Measurements from ENCODE around the gene EREG. TPM values are rescaled to one million over a fixed set of nuclear protein-coding genes. Genes with fewer than 3 reads are reported as not detected.

EREG gene
- total RNA-seq, 4 donors from 2014 or later, result 9.4 to 63.8 (median 31.6) TPM

DNA sequence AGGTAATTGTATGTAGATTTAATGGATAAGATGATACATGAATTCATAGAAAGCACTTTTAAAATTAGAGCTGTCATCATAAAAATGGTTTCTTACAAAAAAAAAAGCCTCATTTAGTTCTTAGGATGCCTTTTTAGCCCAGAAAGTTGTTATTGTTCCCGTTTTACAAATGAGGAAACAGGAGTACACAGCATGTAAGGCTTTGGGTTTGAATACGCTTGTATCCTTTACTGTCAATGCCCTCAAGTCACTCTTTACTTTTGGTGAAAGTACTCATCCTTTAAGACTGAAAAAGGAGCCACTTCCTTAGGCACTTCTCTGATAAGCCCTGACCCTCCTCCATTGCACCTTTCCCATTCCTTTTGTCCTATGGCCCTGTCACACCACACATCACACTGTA is 4.9 kb downstream of the EREG start:
- no peaks in the 10 kb centered on the region for H3K36me3 ChIP-seq
- no peak overlapping the region for H3K27ac ChIP-seq
- 66% methylated on average over 2 of the region's 2 CpGs for WGBS
- peaks cover 14% of the 10 kb centered on the region for H3K4me1 ChIP-seq
- no peaks in the 10 kb centered on the region for H3K9me3 ChIP-seq
- DNase-seq (ENCODE audit: low spot score in 2 of 2), result no peak
- TF ChIP-seq POLR2AphosphoS5 (IDR thresholded peaks at IDR 0.05) (no peak), EP300 (IDR thresholded peaks at IDR 0.05) (no peak), POLR2A (IDR thresholded peaks at IDR 0.05) (no peak)
- TF ChIP-seq, protein P1, sequence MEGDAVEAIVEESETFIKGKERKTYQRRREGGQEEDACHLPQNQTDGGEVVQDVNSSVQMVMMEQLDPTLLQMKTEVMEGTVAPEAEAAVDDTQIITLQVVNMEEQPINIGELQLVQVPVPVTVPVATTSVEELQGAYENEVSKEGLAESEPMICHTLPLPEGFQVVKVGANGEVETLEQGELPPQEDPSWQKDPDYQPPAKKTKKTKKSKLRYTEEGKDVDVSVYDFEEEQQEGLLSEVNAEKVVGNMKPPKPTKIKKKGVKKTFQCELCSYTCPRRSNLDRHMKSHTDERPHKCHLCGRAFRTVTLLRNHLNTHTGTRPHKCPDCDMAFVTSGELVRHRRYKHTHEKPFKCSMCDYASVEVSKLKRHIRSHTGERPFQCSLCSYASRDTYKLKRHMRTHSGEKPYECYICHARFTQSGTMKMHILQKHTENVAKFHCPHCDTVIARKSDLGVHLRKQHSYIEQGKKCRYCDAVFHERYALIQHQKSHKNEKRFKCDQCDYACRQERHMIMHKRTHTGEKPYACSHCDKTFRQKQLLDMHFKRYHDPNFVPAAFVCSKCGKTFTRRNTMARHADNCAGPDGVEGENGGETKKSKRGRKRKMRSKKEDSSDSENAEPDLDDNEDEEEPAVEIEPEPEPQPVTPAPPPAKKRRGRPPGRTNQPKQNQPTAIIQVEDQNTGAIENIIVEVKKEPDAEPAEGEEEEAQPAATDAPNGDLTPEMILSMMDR (IDR thresholded peaks at IDR 0.05), result no peak
- no peak overlapping the region for H3K4me3 ChIP-seq
- H3K27me3 ChIP-seq, result peaks cover 9% of the 10 kb centered on the region

DNA sequence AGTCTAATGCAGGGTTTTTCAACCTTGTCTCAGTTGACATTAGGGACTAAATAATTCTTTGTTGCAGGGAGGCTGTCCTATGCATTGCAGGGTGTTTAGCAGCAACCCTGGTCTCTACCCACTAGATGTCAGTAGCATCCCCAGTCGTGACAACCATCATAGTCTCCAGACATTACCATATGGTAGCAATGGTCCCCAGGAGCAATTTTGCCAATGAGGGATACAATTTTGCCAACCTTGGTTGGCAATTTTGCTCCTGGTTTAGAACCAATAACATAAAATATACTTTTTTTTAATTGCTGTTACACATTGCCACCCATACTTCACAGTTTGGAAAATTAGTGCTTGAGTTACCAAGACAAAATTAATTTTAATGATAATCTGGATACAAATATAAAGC is 6.0 kb downstream of the EREG start:
- TF ChIP-seq POLR2AphosphoS5 (IDR thresholded peaks at IDR 0.05) (no peak), POLR2A (IDR thresholded peaks at IDR 0.05) (no peak)
- TF ChIP-seq, protein P1 (IDR thresholded peaks at IDR 0.05), result peak; percentile 12 to 66
- Histone ChIP-seq H3K9me3 (no peaks in the 10 kb centered on the region), H3K27me3 (peaks cover under 1% of the 10 kb centered on the region), H3K36me3 (no peaks in the 10 kb centered on the region), H3K27ac (no peak overlapping the region), H3K4me3 (no peak overlapping the region), H3K4me1 (peaks cover 5% of the 10 kb centered on the region)
- 0% methylated on average over 1 of the region's 1 CpG for WGBS
- DNase-seq (ENCODE audit: low spot score in 2 of 2), result no peak

DNA sequence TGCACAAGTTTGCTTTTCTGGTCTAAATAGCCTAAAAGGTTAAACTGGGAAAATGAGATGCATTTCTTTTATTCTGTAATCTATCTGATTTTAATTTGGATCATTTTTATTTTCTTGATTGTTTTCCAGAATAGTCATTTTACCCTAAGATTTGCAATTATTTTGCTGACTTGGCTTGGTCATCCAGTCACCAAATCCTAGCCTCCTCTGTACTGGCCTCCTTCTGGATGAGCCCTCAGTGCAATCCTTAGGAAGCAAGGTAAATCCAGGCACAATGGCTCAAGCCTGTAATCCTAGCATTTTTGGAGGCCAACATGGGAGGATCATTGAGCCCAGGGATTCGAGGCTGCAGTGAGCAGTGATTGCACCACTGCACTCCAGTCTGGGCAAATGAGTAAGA is 9.2 kb downstream of the EREG start:
- Histone ChIP-seq H3K27ac (no peak overlapping the region), H3K4me1 (peaks cover 5% of the 10 kb centered on the region), H3K36me3 (no peaks in the 10 kb centered on the region), H3K27me3 (no peaks in the 10 kb centered on the region), H3K4me3 (no peak overlapping the region), H3K9me3 (no peaks in the 10 kb centered on the region)
- no peak for DNase-seq (ENCODE audit: low spot score in 2 of 2)
- 64% methylated on average over 1 of the region's 1 CpG for WGBS
- no peak for TF ChIP-seq EP300 (IDR thresholded peaks at IDR 0.05)
- no peak for TF ChIP-seq POLR2A (IDR thresholded peaks at IDR 0.05)
- TF ChIP-seq POLR2AphosphoS5 (IDR thresholded peaks at IDR 0.05), result no peak
- TF ChIP-seq, protein P1 (IDR thresholded peaks at IDR 0.05), result no peak

DNA sequence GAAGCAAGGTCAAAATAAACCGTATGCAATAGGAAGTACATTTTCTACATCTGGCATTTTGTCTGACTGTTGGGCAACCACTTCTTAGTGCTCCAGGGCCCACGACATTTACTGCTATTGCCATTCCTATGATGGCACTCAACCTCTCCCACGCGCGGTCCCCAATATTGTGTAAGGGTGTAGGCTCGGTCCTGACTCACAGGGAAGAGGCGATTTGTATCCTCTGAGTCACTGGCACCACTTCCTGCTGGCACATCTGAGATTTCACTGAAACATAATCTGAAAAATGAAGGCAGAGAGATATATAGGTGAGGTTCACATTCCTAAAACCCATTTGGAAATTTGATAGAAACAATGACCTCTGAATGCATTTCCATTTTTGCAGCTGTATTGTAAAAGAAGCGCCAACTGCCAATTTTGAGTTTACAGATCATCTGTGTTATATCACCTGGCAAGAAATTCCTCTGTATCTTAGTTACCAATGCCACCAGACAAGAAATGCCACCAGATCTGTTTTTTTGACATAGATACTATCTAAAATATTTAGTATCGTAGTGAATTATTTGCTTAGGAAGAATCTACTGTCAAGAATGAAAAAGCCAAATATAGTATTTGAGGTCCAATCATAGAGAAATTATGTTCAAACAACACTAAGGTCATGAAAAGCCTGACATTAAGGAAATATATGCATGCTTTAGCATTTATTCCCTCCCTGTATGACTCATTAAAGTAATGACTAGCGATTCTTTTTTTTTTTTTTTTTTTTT is 9.8 kb downstream of the EREG start:
- TF ChIP-seq, protein P1 (IDR thresholded peaks at IDR 0.05), result no peak
- TF ChIP-seq EP300 (IDR thresholded peaks at IDR 0.05), result no peak
- no peak for TF ChIP-seq POLR2A (IDR thresholded peaks at IDR 0.05)
- no peak for TF ChIP-seq POLR2AphosphoS5 (IDR thresholded peaks at IDR 0.05)
- DNase-seq (ENCODE audit: low spot score in 2 of 2), result no peak

DNA sequence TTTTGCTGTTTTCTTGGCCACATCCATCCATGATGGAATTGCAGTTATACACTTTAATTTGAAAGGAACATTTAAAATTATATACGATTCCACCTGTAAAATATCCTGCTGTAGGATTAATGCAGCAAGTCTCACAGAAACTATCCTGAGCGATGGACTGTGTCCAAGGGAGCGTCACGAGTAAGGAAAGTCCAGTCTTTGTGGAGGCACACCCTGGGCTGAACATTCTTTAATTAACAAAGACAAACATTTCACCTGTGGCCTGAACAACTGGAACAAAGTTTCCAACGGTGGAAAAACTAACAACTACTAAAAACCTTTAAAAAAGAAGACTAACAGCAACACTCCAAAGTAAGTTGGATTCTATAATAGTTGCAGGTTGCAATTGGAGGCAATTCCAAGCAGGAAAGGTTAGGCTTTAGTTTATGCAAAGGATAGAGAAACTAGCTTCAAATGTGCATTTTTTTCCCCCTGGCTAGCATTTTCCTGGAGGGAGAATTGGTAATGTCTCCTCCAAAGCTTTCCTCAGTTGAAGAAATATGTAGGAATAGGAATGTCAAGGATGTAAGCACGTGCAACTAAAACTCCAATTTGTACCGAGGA is 11.0 kb downstream of the EREG start:
- DNase-seq (ENCODE audit: low spot score in 2 of 2), result no peak
- Histone ChIP-seq H3K27ac (no peak overlapping the region), H3K9me3 (no peaks in the 10 kb centered on the region), H3K36me3 (no peaks in the 10 kb centered on the region), H3K4me3 (no peak overlapping the region), H3K27me3 (no peaks in the 10 kb centered on the region), H3K4me1 (peaks cover 5% of the 10 kb centered on the region)
- TF ChIP-seq POLR2AphosphoS5 (IDR thresholded peaks at IDR 0.05) (no peak), EP300 (IDR thresholded peaks at IDR 0.05) (no peak), POLR2A (IDR thresholded peaks at IDR 0.05) (no peak)
- TF ChIP-seq, protein P1 (IDR thresholded peaks at IDR 0.05), result no peak
- WGBS, result 64% methylated on average over 7 of the region's 7 CpGs

More for the DNA sequence above, 9.8 kb downstream of the EREG start:
- no peaks in the 10 kb centered on the region for H3K9me3 ChIP-seq
- H3K27me3 ChIP-seq, result no peaks in the 10 kb centered on the region
- WGBS, result 51% methylated on average over 10 of the region's 10 CpGs
- H3K27ac ChIP-seq, result peak overlapping the region; percentile 24
- peaks cover 5% of the 10 kb centered on the region for H3K4me1 ChIP-seq
- no peak overlapping the region for H3K4me3 ChIP-seq
- H3K36me3 ChIP-seq, result no peaks in the 10 kb centered on the region

Data from suprapubic skin (tissue), 4 donors.